ENCODE measurements around the gene GUCY1B1.

GUCY1B1 gene

GRCh38 chr4:155759372-155760252 is 791 bp downstream of the GUCY1B1 start:
- no peak overlapping the region for H3K4me3 ChIP-seq (ENCODE audit: low read length)
- H3K36me3 ChIP-seq (ENCODE audit: control insufficient read depth, low read length), result no peaks in the 10 kb centered on the region
- H3K4me1 ChIP-seq (ENCODE audit: control insufficient read depth, low read length), result no peaks in the 10 kb centered on the region
- no peaks in the 10 kb centered on the region for H3K9me2 ChIP-seq (replicated peaks; ENCODE audit: control insufficient read depth, low read length)
- H3K27me3 ChIP-seq (ENCODE audit: control insufficient read depth, low read length), result no peaks in the 10 kb centered on the region
- peaks cover 5% of the 10 kb centered on the region; the same call in 1 of the 2 replicates for H3K9me3 ChIP-seq (ENCODE audit: control insufficient read depth, insufficient read depth, low read length)
- no peaks in the 10 kb centered on the region for H3F3A ChIP-seq (ENCODE audit: control insufficient read depth, insufficient read depth)
- H3K79me2 ChIP-seq (ENCODE audit: control insufficient read depth, low read length), result no peaks in the 10 kb centered on the region
- no peak overlapping the region for H3K4me2 ChIP-seq (ENCODE audit: low read length)
- no peak for TF ChIP-seq EZH2phosphoT487 (IDR thresholded peaks at IDR 0.05; ENCODE audit: borderline replicate concordance, low read length)
- no peak for TF ChIP-seq CTCF (IDR thresholded peaks at IDR 0.05; ENCODE audit: low read depth, low read length, poor library complexity, severe bottlenecking)
- H3K27ac ChIP-seq (ENCODE audit: low read depth, low read length), result no peak overlapping the region
- no peaks in the 10 kb centered on the region for H4K20me1 ChIP-seq (ENCODE audit: control insufficient read depth, insufficient read depth, low read depth, low read length)

DNA sequence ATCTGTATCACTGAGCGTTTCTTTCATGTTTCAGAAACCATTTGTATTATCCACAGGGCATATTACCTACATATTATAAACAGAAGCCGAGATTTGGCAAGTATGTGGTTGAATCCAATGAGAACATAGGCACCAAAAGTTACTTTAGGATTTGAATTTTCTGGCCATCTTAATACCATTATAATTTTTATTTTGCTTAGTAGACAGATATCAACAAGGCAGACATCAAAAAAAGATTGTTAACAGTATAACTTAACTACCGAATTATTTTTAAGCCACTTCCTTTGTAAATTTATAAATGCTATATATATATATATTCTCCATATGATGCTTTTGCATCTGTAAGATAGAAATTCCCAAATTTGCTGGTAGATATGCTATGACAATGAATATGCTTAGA is 2.2 kb downstream of the GUCY1B1 start:
- H4K20me1 ChIP-seq (ENCODE audit: control insufficient read depth, insufficient read depth, low read depth, low read length), result no peaks in the 10 kb centered on the region
- TF ChIP-seq EZH2phosphoT487 (IDR thresholded peaks at IDR 0.05; ENCODE audit: borderline replicate concordance, low read length) (no peak), CTCF (IDR thresholded peaks at IDR 0.05; ENCODE audit: low read depth, low read length, poor library complexity, severe bottlenecking) (no peak)
- no peak overlapping the region for H3K4me2 ChIP-seq (ENCODE audit: low read length)
- H3K27me3 ChIP-seq (ENCODE audit: control insufficient read depth, low read length), result no peaks in the 10 kb centered on the region
- H3K79me2 ChIP-seq (ENCODE audit: control insufficient read depth, low read length), result no peaks in the 10 kb centered on the region
- no peaks in the 10 kb centered on the region for H3K9me2 ChIP-seq (replicated peaks; ENCODE audit: control insufficient read depth, low read length)
- H3K4me1 ChIP-seq (ENCODE audit: control insufficient read depth, low read length), result no peaks in the 10 kb centered on the region
- peaks cover 5% of the 10 kb centered on the region; the same call in 1 of the 2 replicates for H3K9me3 ChIP-seq (ENCODE audit: control insufficient read depth, insufficient read depth, low read length)
- no peak overlapping the region for H3K27ac ChIP-seq (ENCODE audit: low read depth, low read length)
- no peaks in the 10 kb centered on the region for H3F3A ChIP-seq (ENCODE audit: control insufficient read depth, insufficient read depth)
- no peak overlapping the region for H3K4me3 ChIP-seq (ENCODE audit: low read length)
- no peaks in the 10 kb centered on the region for H3K36me3 ChIP-seq (ENCODE audit: control insufficient read depth, low read length)

DNA sequence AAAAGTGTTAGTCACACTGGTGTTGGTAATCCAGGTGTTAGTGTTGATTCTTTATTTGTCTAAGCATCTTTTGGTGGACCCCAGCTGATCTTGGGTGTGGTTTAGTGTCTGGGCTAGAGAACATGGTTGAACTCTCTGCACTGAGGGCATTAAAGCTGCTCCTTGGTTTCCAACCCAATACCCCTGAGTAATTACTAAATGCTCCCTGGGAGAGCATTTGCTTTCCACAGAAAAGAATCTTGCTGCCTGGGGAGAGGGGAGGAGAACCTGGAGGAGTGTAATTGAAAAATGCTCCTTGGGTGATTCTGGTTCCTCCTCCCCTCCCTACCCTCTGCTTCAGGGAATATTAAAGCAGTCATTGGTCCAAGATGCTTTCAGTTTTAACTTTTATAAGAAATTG is 3.1 kb downstream of the GUCY1B1 start:
- peaks cover 5% of the 10 kb centered on the region; the same call in 1 of the 2 replicates for H3K9me3 ChIP-seq (ENCODE audit: control insufficient read depth, insufficient read depth, low read length)

More for the DNA sequence above, 3.1 kb downstream of the GUCY1B1 start:
- no peak overlapping the region for H3K4me3 ChIP-seq (ENCODE audit: low read length)
- H3K4me1 ChIP-seq (ENCODE audit: control insufficient read depth, low read length), result no peaks in the 10 kb centered on the region
- H3K9me2 ChIP-seq (replicated peaks; ENCODE audit: control insufficient read depth, low read length), result no peaks in the 10 kb centered on the region
- H3K27me3 ChIP-seq (ENCODE audit: control insufficient read depth, low read length), result no peaks in the 10 kb centered on the region
- no peak overlapping the region for H3K27ac ChIP-seq (ENCODE audit: low read depth, low read length)
- H4K20me1 ChIP-seq (ENCODE audit: control insufficient read depth, insufficient read depth, low read depth, low read length), result no peaks in the 10 kb centered on the region
- H3K4me2 ChIP-seq (ENCODE audit: low read length), result no peak overlapping the region
- no peaks in the 10 kb centered on the region for H3K79me2 ChIP-seq (ENCODE audit: control insufficient read depth, low read length)
- TF ChIP-seq EZH2phosphoT487 (IDR thresholded peaks at IDR 0.05; ENCODE audit: borderline replicate concordance, low read length) (no peak), CTCF (IDR thresholded peaks at IDR 0.05; ENCODE audit: low read depth, low read length, poor library complexity, severe bottlenecking) (no peak)
- no peaks in the 10 kb centered on the region for H3F3A ChIP-seq (ENCODE audit: control insufficient read depth, insufficient read depth)
- no peaks in the 10 kb centered on the region for H3K36me3 ChIP-seq (ENCODE audit: control insufficient read depth, low read length)

All from DOHH2 (cell line).